HFF-Myc (cell line): ENCODE measurements around the gene RAB8B.

Experiments
- DNase-seq: peaks from one replicate; pipeline ENCODE4 v3.0.0-alpha.2; 2011; ENCODE audit warnings: low read depth; ENCODE audit errors: extremely low read depth
- H3K4me3 ChIP-seq: replicated peaks from 2 replicates; pipeline ENCODE4 v1.5.1; 2011; ENCODE audit warnings: low read depth, mild to moderate bottlenecking, control low read depth, low read length
- TF ChIP-seq, protein P1 (sequence below): IDR thresholded peaks from 2 replicates; pipeline ENCODE4 v1.5.1; 2012; ENCODE audit warnings: mild to moderate bottlenecking, low read depth, low read length, control low read depth; ENCODE audit errors: missing control alignments

The RAB8B gene

GRCh38 chr15:63188247-63188925, 1.0 kb upstream of the RAB8B start:
- no peak for DNase-seq
- H3K4me3 ChIP-seq, result peak overlapping the region; percentile 67
- TF ChIP-seq, protein P1, sequence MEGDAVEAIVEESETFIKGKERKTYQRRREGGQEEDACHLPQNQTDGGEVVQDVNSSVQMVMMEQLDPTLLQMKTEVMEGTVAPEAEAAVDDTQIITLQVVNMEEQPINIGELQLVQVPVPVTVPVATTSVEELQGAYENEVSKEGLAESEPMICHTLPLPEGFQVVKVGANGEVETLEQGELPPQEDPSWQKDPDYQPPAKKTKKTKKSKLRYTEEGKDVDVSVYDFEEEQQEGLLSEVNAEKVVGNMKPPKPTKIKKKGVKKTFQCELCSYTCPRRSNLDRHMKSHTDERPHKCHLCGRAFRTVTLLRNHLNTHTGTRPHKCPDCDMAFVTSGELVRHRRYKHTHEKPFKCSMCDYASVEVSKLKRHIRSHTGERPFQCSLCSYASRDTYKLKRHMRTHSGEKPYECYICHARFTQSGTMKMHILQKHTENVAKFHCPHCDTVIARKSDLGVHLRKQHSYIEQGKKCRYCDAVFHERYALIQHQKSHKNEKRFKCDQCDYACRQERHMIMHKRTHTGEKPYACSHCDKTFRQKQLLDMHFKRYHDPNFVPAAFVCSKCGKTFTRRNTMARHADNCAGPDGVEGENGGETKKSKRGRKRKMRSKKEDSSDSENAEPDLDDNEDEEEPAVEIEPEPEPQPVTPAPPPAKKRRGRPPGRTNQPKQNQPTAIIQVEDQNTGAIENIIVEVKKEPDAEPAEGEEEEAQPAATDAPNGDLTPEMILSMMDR, result no peak

- H3K4me3 ChIP-seq, result peak overlapping the region; percentile 67
- DNase-seq, result no peak
- TF ChIP-seq, protein P1, result no peak
These were observed 749 bp downstream of the RAB8B start for GRCh38 chr15:63189941-63190768.

DNA sequence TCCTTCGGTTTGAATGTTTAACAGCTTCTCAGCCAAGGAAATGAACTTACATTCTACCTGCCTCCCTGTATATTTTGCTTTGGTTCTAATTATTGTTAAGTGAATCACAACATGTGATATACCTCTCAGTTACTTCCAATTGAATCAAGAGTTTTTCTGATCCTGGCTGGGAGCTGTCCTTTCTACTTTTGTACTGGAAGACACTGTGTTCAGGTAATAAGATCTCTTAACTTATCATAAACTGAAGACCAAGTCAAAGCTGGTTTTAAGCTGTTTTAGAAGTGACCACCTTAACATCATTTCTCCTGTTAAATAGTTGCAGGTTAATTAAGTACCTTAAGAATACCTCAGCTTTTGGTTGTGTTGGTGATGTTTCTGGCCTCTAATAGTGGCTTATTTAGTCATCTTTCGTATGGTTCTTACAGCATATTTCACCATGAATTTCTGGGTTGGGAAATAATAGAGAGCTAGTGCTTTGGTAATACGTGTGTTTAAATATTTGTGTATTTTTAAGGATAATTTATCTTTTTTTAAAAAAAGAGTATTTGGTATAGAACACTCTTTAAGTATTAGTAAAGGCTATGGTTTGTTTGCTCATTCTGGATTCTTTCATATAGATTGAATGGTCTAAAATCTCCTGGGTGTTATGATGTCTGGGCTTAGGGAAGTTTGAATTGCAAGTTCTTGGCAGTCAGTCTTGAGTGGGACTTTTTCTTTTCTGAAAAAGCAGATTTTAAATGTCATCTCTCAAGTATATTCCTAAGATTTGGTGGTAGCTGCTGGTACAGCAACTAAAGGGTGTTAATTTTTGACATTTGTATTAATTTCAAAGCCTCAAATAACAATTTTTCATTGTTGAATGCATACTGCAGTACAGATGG, 1.6 kb downstream of the RAB8B start:
- TF ChIP-seq, protein P1, result no peak
- H3K4me3 ChIP-seq, result peak overlapping the region; percentile 67; the same call in 1 of the 2 replicates
- no peak for DNase-seq

- no peak overlapping the region for H3K4me3 ChIP-seq
- TF ChIP-seq, protein P1, result no peak
- no peak for DNase-seq
These were observed 2.7 kb downstream of the RAB8B start for GRCh38 chr15:63191895-63192618.

DNA sequence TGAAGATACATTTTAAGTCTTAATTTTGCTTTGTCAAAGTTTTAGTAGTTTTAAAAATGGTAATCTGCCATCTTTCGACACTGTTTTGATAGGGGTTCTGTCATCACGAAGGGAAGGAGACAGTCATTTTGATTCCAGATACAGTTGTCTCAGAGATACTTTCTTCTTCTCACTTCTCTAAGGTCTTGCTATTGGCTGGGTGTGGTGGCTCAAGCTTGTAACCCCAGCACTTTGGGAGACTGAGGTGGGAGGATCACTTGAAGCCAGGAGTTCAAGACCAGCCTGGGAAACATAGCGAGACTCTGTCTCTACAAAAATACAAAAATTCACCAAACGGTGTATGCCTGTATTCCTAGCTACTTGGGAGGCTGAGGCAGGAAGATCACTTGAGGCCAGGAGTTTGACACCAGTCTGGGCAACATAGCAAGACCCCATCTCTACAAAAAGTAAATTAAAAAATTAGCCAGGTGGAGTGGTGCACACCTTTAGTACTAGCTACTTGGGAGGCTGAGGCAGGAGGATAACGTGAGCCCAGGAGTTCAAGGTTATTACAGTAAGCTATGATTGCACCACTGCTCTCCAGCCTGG, 3.3 kb downstream of the RAB8B start:
- no peak for DNase-seq
- H3K4me3 ChIP-seq, result no peak overlapping the region
- TF ChIP-seq, protein P1, result no peak

- TF ChIP-seq, protein P1, result no peak
- DNase-seq, result no peak
- H3K4me3 ChIP-seq, result no peak overlapping the region
These were observed 4.9 kb downstream of the RAB8B start for GRCh38 chr15:63194302-63194701.
